Smooth muscle cell of the umbilical artery (primary cell): Measurements from ENCODE around the gene SYNJ2. TPM values are rescaled to one million over a fixed set of nuclear protein-coding genes. Genes with fewer than 3 reads are reported as not detected.

Experiments used
- total RNA-seq: library from RNA; depleted of rRNA; stranded (reverse); fragments of >200 nt; gene quantifications from 2 replicates; pipeline ENCODE4 v1.2.3, GENCODE V29; 2014

SYNJ2 gene, protein sequence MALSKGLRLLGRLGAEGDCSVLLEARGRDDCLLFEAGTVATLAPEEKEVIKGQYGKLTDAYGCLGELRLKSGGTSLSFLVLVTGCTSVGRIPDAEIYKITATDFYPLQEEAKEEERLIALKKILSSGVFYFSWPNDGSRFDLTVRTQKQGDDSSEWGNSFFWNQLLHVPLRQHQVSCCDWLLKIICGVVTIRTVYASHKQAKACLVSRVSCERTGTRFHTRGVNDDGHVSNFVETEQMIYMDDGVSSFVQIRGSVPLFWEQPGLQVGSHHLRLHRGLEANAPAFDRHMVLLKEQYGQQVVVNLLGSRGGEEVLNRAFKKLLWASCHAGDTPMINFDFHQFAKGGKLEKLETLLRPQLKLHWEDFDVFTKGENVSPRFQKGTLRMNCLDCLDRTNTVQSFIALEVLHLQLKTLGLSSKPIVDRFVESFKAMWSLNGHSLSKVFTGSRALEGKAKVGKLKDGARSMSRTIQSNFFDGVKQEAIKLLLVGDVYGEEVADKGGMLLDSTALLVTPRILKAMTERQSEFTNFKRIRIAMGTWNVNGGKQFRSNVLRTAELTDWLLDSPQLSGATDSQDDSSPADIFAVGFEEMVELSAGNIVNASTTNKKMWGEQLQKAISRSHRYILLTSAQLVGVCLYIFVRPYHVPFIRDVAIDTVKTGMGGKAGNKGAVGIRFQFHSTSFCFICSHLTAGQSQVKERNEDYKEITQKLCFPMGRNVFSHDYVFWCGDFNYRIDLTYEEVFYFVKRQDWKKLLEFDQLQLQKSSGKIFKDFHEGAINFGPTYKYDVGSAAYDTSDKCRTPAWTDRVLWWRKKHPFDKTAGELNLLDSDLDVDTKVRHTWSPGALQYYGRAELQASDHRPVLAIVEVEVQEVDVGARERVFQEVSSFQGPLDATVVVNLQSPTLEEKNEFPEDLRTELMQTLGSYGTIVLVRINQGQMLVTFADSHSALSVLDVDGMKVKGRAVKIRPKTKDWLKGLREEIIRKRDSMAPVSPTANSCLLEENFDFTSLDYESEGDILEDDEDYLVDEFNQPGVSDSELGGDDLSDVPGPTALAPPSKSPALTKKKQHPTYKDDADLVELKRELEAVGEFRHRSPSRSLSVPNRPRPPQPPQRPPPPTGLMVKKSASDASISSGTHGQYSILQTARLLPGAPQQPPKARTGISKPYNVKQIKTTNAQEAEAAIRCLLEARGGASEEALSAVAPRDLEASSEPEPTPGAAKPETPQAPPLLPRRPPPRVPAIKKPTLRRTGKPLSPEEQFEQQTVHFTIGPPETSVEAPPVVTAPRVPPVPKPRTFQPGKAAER (N-terminal part only)
- total RNA-seq, result 16.9 and 42.5 TPM in 2 replicates

DNA sequence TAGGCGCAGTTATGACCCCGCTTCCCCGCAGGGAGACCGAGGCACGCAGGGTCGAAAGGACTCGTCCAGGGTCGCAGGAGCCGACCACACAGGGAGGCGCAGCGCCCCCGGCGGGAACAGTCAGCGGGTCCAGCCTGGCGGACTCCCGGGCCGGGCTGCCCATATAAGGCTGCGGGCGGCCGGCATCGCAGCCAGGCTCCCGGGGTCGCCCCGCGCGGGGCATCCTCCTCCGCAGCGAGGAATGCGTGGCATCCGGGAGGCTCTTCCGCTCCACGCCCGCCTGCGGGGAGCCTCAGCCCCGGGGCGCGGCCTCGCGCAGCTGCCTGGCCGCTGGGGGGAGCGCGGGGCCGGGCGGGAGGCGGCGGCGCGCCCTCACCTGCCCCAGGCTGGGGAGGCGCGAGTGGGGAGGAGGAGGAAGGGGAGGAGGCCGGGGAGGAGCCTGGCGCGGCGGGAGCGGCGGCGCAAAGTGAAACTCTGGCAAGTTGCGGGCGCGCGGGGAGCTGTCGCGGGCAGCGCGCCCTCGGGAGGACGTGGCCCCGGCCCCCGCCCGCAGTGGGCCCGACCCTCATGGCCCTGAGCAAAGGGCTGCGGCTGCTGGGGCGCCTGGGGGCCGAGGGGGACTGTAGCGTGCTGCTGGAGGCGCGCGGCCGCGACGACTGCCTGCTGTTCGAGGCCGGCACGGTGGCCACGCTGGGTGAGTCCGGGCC is at the start of gene SYNJ2:
SYNJ2 (plus strand) TSS at position 469 of the 707 bp plus-strand sequence; CDS start at position 568, 99 bp downstream.

Other genes starting within 250 kb of the SYNJ2 start
- gene SNX9, start 158.6 kb upstream of the SYNJ2 start, total RNA-seq, result 26.7 and 38.0 TPM in 2 replicates
- gene SERAC1, start 186.4 kb downstream of the SYNJ2 start, total RNA-seq, result 11.5 and 16.3 TPM in 2 replicates
- gene GTF2H5, start 186.5 kb downstream of the SYNJ2 start, total RNA-seq, result 5.6 and 8.2 TPM in 2 replicates